K562 (cell line): ENCODE measurements around the gene RPL19. TPM values are rescaled to one million over a fixed set of nuclear protein-coding genes. Genes with fewer than 3 reads are reported as not detected.
A peak's percentile ranks its signal among the peaks of the same experiment; 100 is the strongest.

Source experiments
- ATAC-seq: fragments of 200-7000 bp; cut with Tn5 transposase; 3 replicates; pipeline ENCODE4 v1.9.1; 2020; ENCODE audit warnings: moderate library complexity
- BruUV-seq: library from RNA; stranded (reverse); fragments of 400-500 nt; replicated peaks from 2 replicates; lab custom pipeline; 2021; lab: Mats Ljungman, UMichigan
- CTCF ChIA-PET: fragments of 300-600 bp; formaldehyde crosslinking; extraction: SDS; loops from one replicate; lab custom pipeline; 2021; ENCODE audit warnings: low intra/inter-chr PET ratio; lab: Yijun Ruan, JAX
- POLR2A ChIA-PET: fragments of 300-600, 350-650 bp; sonication (Branson Sonifier 250); formaldehyde crosslinking; extraction: SDS; loops from one replicate; lab custom pipeline; 2021; ENCODE audit warnings: antibody characterized with exemption, inconsistent platforms; lab: Yijun Ruan, JAX
- DNase-seq, 4 experiments: peaks; one replicate each; pipeline versions ENCODE4 v3.0.0 to v3.0.0-alpha.2; 2011 to 2018; ENCODE audit warnings: low spot score in 3 of 4, mixed read lengths in 3 of 4; ENCODE audit errors: extremely low read depth in 1 of 4
- FAIRE-seq: peaks from 2 replicates; lab custom pipeline; 2011; peaks lifted over from hg19 to GRCh38; lab: Jason Lieb, UNC
- H2AFZ ChIP-seq: 2 replicates; pipeline ENCODE4 v1.6.0; 2011; ENCODE audit warnings: low read depth, low read length, control low read depth, inconsistent platforms
- H3K27ac ChIP-seq: fragments of 200-600 bp; 3 replicates; pipeline ENCODE4 v1.8.0; 2011; ENCODE audit warnings: low read depth, mild to moderate bottlenecking, control low read depth, inconsistent platforms, low read length, moderate library complexity, mixed read lengths; ENCODE audit errors: extremely low read depth
- H3K27me3 ChIP-seq, 2 experiments: fragments of 300-600 bp in 1 of 2; 2 replicates in 1 of 2; 3 replicates in 1 of 2; pipeline versions ENCODE4 v1.6.0 to v1.8.0; 2011; ENCODE audit warnings: inconsistent platforms in 2 of 2, low read length in 2 of 2, mild to moderate bottlenecking in 1 of 2, mixed read lengths in 1 of 2, moderate library complexity in 1 of 2; ENCODE audit not compliant: control insufficient read depth in 2 of 2, insufficient read depth in 2 of 2
- H3K36me3 ChIP-seq: fragments of 300-600 bp; 3 replicates; pipeline ENCODE4 v1.8.0; 2011; ENCODE audit warnings: mild to moderate bottlenecking, low read length, inconsistent platforms; ENCODE audit not compliant: control insufficient read depth, insufficient read depth
- H3K4me1 ChIP-seq, 2 experiments: fragments of 200-600 bp in 1 of 2; replicated peaks in 1 of 2; 2 replicates in 1 of 2; 3 replicates in 1 of 2; pipeline versions ENCODE4 v1.5.1 to v1.8.0; 2011; ENCODE audit warnings: inconsistent platforms in 2 of 2, low read length in 2 of 2, mild to moderate bottlenecking in 1 of 2, mixed read lengths in 1 of 2, moderate library complexity in 1 of 2; ENCODE audit not compliant: control insufficient read depth in 2 of 2, insufficient read depth in 2 of 2
- H3K4me2 ChIP-seq: 2 replicates; pipeline ENCODE4 v1.6.1; 2011; ENCODE audit warnings: low read length, control low read depth, inconsistent platforms, mixed read lengths; ENCODE audit not compliant: insufficient read depth
- H3K4me3 ChIP-seq: fragments of 200-600 bp; sonication (generic), shearing (Covaris generic); 2 replicates; pipeline ENCODE4 v1.5.1; 2016; ENCODE audit warnings: control low read depth, inconsistent platforms
- H3K79me2 ChIP-seq: fragments of 200-600 bp; 3 replicates; pipeline ENCODE4 v1.8.0; 2011; ENCODE audit warnings: low read length, inconsistent platforms; ENCODE audit not compliant: control insufficient read depth, insufficient read depth
- H3K9ac ChIP-seq, 2 experiments: 2 replicates each; pipeline versions ENCODE4 v1.6.0 to v1.6.1; 2011; ENCODE audit warnings: low read depth in 2 of 2, low read length in 2 of 2, control low read depth in 1 of 2, inconsistent platforms in 1 of 2, mild to moderate bottlenecking in 1 of 2, mixed read lengths in 1 of 2; ENCODE audit not compliant: insufficient read depth in 1 of 2
- H3K9me1 ChIP-seq: one replicate; pipeline ENCODE4 v1.6.0; 2011; ENCODE audit warnings: inconsistent platforms, mild to moderate bottlenecking, low read length, moderate library complexity; ENCODE audit not compliant: control insufficient read depth, insufficient read depth
- H3K9me3 ChIP-seq: replicated peaks from 2 replicates; pipeline ENCODE4 v1.5.1; 2011; ENCODE audit warnings: low read depth, low read length, inconsistent platforms; ENCODE audit not compliant: control insufficient read depth, insufficient read depth
- H4K20me1 ChIP-seq: replicated peaks from 2 replicates; pipeline ENCODE4 v1.6.1; 2011; ENCODE audit warnings: low read length, inconsistent platforms, mixed read lengths; ENCODE audit not compliant: control insufficient read depth, insufficient read depth
- CBX3 ChIP-seq, 2 experiments: IDR thresholded peaks; 1 replicate in 1 of 2; 2 replicates in 1 of 2; pipeline ENCODE4 v1.6.1; 2012; ENCODE audit warnings: inconsistent platforms in 2 of 2, low read length in 2 of 2, borderline replicate concordance in 1 of 2, control low read depth in 1 of 2
- PRDM10 ChIP-seq: fragments of 450-650 bp; IDR thresholded peaks from 2 replicates; pipeline ENCODE4 v1.6.1; 2018; ENCODE audit not compliant: partially characterized antibody
- WGBS: fragments of 100-300 bp; shearing (Covaris generic); methylation state at CpG from one replicate; pipeline ENCODE4 v1.1.6; 2016; ENCODE audit warnings: low coverage, mixed read lengths; ENCODE audit not compliant: insufficient coverage; ENCODE audit errors: missing lambda C conversion rate; 5-methylcytosine and 5-hydroxymethylcytosine counted together
- in situ Hi-C: fragments of 300-500 bp; cut with MboI; formaldehyde crosslinking; loops from 4 replicates; pipeline ENCODE4 v1.15.0; 2018; ENCODE audit warnings: inconsistent platforms, mixed read lengths
- intact Hi-C: fragments of 100-400 bp; cut with micrococcal nuclease; formaldehyde crosslinking; loops from 2 replicates; pipeline ENCODE4 v1.14.2; 2022
- polyA plus RNA-seq, 8 experiments: library from polyadenylated mRNA; depleted of rRNA in 4 of 8; stranded (reverse) in 5 of 8; unstranded in 3 of 8; fragments of >200 nt; fragmentation: Nextera tagmentation in 2 of 8; fragmentation: Illumina TruSeq in 1 of 8; extraction: Ambion mirVana in 2 of 8; extraction: Trizol in 1 of 8; gene quantifications; 2 replicates each; pipeline versions ENCODE4 v1.2.1 to v1.2.3, GENCODE V29; 2011 to 2014; ENCODE audit warnings: inconsistent platforms in 1 of 8, missing spikeins in 1 of 8
- total RNA-seq, 7 experiments: library from RNA; depleted of rRNA in 6 of 7; stranded (reverse); fragments of >200 nt in 6 of 7; fragmentation: Illumina TruSeq in 2 of 7; extraction: Trizol in 2 of 7; gene quantifications; 2 replicates each; pipeline versions ENCODE4 v1.2.1 to v1.2.3, GENCODE V29; 2011 to 2021; ENCODE audit warnings: low replicate concordance in 1 of 7

RPL19 gene
- total and polyA plus RNA-seq, 9 of the 15 experiments (the other 6 are each of a cell fraction or from before 2014, with no cell fraction given) = 2,263 to 4,614 (median 3,727) TPM

GRCh38 chr17:39194985-39195524 lies 5.0 kb upstream of the RPL19 start:
- Histone ChIP-seq H3K27ac (no peak overlapping the region), H3K4me3 (no peak overlapping the region), H2AFZ (no peak overlapping the region), H3K9me1 (no peaks in the 10 kb centered on the region), H3K36me3 (peaks cover 29% of the 10 kb centered on the region; the same call in 2 of the 3 replicates), H3K9me3 (no peaks in the 10 kb centered on the region), H3K27me3 (no peaks in the 10 kb centered on the region), H3K4me1 (peaks cover 33 to 49% of the 10 kb centered on the region in 2 experiments; a peak in 4 of 5 replicates), H4K20me1 (no peaks in the 10 kb centered on the region), H3K4me2 (peak overlapping the region; percentile 68), H3K79me2 (peaks cover 19% of the 10 kb centered on the region), H3K9ac (peak overlapping the region in 1 of 2 experiments; percentile 83; a peak in 2 of 4 replicates)
- no peak for TF ChIP-seq CBX3 (IDR thresholded peaks at IDR 0.05; ENCODE audit: borderline replicate concordance in 1 of 2, low read length in 2 of 2)
- TF ChIP-seq PRDM10 = peak; percentile 92
- ChIA-PET POLR2A (interaction anchor here (0.6 to 1.3 kb wide), 7 partner anchors 9 to 750 kb away, joined by 3 to 4 read pairs (median 3); no protein-coding TSS in a partner anchor), CTCF (no interaction called here)
- ATAC-seq = no peak
- no TSS peak for BruUV-seq
- WGBS = 48% methylated on average over 7 of the region's 10 CpGs
- no peak for FAIRE-seq
- no peak for DNase-seq
- in situ Hi-C loops = no loop called here
- intact Hi-C loops = no loop called here
